Hindlimb muscle (tissue), 1 donor: ENCODE measurements around the gene SRSF12. TPM values are rescaled to one million over a fixed set of nuclear protein-coding genes. Genes with fewer than 3 reads are reported as not detected.
"Not testable (repeated sequence)": the region's sequence is repeated elsewhere in the genome, so short reads cannot be mapped to it uniquely, and the experiment has no call there.

ENCODE experiments used
- DNase-seq: peaks from one replicate; pipeline ENCODE4 v3.0.0-alpha.2; 2013
- polyA plus RNA-seq: library from polyadenylated mRNA; unstranded; fragments of 120-200 nt; gene quantifications from one replicate; pipeline ENCODE4 v1.2.1, GENCODE V29; 2013; ENCODE audit not compliant: insufficient read length

Gene SRSF12
- polyA plus RNA-seq, 1 donor: 3.1 TPM

GRCh38 chr6:89069536-89070163 is 48.2 kb downstream of the SRSF12 start:
- no peak for DNase-seq

DNA sequence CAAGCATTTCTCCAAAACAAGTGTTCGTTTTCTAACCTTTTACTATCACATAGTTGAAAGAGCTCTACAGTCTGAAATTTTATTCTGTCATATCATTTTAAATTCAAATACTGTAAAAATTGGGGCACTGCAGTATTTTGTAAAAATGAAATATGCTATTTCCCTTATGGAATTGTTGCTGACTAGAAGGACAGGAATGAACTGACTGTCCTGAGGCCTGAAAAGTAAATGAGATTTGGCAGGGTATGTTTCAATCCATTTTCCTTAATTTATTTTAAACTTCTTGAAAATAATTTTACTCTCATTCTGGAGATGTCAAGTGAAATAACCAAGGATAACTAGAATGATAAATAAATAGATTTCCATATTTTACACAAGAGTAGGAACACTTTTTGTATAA is 49.2 kb downstream of the SRSF12 start:
- no peak for DNase-seq

DNA sequence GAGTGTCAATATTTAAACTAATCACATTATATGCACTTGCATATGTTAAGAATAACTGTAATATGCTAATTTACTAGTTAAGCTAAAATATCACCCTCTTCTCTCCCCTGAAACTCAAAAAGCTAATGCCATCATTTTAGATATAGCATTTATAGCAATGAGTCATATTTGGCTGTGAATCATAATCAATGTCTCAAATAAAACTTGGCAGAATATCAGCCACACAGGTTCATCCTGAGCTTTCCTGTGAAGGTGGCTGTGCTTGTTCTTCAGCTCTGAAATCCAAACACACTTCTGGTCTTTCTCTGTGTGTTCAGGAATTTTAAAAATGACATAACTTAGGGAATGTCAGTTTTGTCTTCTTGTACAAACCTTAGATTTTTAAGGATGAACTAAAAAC is 50.1 kb downstream of the SRSF12 start:
- no peak for DNase-seq

- no peak for DNase-seq
Observed at GRCh38 chr6:89066940-89067646, 50.8 kb downstream of the SRSF12 start.

- DNase-seq: not testable (repeated sequence)
Observed at GRCh38 chr6:89066121-89066520, 51.8 kb downstream of the SRSF12 start.

DNA sequence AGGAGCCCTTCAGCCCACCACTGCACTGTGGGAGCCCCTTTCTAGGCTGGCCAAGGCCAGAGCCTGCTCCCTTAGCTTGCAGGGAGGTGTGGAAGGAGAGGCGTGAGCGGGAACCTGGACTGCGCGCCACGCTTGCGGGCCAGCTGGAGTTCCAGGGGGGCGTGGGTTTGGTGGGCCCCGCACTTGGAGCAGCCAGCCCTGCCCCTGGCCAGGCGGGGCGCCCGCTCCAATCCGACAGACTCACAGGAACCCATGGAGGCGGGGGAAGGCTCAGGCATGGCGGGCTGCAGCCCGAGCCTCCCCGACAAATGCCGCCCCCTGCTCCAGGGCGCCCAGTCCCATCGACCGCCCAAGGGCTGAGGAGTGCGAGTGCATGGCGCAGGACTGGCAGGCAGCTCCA is 52.9 kb downstream of the SRSF12 start:
- not testable (repeated sequence) for DNase-seq

DNA sequence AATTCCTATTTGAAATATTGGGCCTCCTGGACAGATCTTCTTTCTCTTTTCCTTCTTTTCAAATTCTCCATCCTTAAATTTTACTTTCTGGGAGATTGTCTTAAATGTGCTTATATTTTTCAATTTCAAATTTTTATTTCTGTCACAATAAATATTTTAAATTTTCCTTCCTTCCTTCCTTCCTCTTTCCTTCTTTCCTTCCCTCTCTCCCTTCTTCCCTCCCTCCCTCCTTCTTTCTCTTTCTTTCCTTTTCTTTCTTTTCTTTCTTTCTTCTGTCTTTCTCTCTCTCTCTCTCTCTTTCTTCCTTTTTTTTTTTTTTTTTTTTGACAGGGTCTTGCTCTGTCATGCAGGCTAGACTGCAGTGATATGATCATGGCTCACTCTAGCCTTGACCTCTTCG is 54.0 kb downstream of the SRSF12 start:
- no peak for DNase-seq

DNA sequence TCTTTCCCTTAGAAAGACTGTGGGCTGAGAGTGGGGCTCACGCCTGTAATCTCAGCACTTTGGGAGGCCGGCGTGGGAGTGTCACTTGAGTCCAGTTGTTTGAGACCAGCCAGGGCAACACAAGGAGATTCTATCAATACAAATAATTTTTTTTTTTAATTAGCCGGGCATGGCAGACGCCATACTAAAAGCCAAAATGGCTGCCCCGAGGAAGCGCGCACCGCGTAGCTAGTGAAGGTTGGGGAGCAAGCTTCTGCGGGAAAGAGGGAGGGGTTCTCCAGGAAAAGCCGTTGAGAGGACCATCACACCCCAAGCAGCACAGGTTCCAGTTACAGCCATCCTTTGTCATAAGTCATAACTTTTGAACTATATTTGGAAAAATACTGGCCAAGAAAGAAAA is 58.6 kb downstream of the SRSF12 start:
- no peak for DNase-seq

DNA sequence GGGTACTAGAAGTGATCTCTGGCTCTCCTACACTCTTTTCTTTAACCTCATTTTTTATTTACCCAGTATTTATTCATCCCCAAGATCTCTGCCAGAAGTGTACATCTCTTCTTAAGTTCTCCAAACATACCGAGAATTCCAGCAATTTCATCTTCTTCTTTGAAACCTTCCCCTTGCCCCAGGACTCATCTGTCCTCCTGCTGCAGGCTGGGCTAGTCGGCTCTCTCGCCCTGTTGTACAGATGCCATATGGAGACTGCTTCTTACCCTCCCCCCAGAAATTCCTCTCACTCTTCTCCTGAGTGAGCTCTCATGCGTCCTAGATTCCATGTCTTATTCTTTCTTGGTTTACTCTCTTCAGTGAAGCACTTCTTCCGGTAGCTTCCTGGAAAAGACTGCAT is 59.2 kb downstream of the SRSF12 start:
- DNase-seq: no peak

DNA sequence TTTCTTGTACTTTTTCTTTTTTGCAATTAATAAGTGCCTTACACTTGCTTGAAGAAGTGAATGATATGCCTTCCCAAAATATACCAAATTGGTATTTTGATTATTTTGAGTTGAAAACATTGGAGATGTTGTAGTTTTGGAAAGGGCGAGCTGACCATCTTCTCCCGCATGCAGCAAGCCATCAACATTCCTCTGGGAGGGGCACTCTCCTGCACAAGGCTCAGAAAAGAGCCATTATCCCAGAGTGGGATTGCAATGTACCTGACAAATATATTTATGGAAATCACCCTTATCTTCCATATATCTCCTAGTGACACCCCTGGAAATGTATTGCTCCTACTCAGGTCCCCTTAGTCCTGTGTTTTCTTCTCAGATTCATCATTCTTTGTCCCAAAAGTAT is 60.1 kb downstream of the SRSF12 start:
- no peak for DNase-seq

GRCh38 chr6:89054208-89054607 is 63.7 kb downstream of the SRSF12 start:
- DNase-seq: no peak

GRCh38 chr6:89051676-89052075 is 66.2 kb downstream of the SRSF12 start:
- DNase-seq: no peak

DNA sequence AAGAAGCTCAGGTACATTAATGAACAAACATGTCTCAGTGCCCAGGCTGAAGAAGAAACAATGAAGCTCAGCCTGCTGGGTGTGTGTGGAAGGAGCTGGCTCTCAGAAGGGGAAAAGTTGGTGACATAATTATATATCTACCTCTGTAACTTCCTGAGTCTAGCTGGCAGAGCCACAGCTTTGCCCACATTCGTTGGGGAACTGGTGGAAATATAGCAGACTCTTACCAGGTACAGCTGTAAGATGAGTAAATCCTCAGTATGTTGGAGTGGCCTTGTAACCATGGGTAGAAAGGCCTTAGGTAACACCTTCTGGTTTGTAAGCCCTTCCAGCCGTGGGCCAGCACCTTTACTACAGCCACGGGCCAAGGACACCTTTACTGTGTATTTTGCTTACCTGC is 67.2 kb downstream of the SRSF12 start:
- no peak for DNase-seq

GRCh38 chr6:89050155-89050554 is 67.7 kb downstream of the SRSF12 start:
- DNase-seq: peak; percentile 71

DNA sequence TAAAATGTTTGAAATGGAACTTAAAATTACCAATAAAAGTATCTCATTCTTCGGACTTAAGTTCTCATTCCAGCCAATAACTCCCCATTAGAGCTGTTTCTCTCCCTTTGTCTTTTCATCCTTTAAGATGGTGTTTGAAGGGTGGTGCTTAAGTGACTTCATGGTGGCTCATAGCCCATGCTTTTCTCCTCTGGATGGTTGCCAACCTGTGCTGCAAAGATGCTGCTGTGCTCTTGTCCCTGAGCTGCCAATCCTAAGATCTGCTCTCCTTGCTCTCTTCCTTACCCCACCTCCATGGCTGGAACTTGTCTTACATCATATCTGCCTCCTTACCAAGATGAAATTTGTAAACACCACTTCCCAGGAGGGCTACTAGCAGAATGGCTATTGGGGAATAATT is 68.9 kb downstream of the SRSF12 start:
- peak; percentile 46 for DNase-seq

GRCh38 chr6:89048288-89048923 is 69.5 kb downstream of the SRSF12 start:
- DNase-seq: no peak

GRCh38 chr6:89047473-89047872 is 70.4 kb downstream of the SRSF12 start:
- no peak for DNase-seq

Other genes starting within 250 kb of the SRSF12 start
- 10.5 TPM for gene RNGTT, start 154.5 kb downstream of the SRSF12 start, polyA plus RNA-seq
- gene PNRC1, start 37.3 kb downstream of the SRSF12 start, polyA plus RNA-seq: 102 TPM
- 45.4 TPM for gene PM20D2, start 28.0 kb upstream of the SRSF12 start, polyA plus RNA-seq
- gene GABRR1, start 99.3 kb upstream of the SRSF12 start, polyA plus RNA-seq: 1.1 TPM
- 2.0 TPM for gene GABRR2, start 197.2 kb upstream of the SRSF12 start, polyA plus RNA-seq
- gene UBE2J1, start 234.7 kb upstream of the SRSF12 start, polyA plus RNA-seq: 34.8 TPM